KBM-7 (cell line): Measurements from ENCODE around the gene MTUS2.

Source experiments
- DNase-seq: peaks from one replicate; pipeline ENCODE4 v3.0.0-alpha.2; 2015
- in situ Hi-C: fragments of 300-500 bp; cut with MboI; formaldehyde crosslinking; loops from 2 replicates; pipeline ENCODE4 v1.14.3; 2020; ENCODE audit warnings: low sequenced_read_pairs, low pct_unique_long_range_greater_than_20kb, mixed read lengths

The MTUS2 gene

DNA sequence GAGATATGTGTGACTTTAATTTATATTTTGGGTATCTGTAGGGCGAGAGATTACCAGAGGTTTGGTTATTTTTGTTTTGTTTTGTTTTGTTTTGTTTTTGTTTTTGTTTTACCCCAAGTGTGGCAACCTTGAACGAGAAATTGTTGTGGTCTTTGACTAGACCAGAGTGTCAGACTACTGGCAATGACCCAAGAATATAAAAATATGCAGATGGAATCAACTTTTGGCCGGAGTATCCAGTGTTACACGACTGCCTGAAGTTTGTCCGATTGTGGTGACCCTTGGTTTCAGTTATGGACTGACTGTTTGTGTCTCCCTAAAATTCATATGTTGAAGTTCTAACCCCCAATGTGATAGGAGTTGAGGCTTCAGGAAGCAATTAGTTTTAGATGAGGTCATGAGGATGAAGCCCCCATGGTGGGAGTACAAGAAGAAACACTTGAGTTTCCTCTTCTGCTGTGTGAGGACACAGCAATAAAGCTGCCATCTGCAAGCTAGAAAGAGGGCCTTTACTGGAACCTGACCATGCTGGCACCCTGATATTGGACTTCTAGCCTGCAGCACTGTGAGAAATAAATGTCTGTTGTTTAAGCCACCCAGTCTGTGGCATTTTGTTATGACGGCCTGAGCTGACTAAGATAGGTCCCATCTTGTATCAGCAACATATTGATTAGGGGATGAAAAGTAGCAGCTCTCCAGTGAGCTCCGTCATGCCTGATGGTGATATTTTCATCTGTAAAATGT, 261.7 kb downstream of the MTUS2 start:
- DNase-seq: no peak

DNA sequence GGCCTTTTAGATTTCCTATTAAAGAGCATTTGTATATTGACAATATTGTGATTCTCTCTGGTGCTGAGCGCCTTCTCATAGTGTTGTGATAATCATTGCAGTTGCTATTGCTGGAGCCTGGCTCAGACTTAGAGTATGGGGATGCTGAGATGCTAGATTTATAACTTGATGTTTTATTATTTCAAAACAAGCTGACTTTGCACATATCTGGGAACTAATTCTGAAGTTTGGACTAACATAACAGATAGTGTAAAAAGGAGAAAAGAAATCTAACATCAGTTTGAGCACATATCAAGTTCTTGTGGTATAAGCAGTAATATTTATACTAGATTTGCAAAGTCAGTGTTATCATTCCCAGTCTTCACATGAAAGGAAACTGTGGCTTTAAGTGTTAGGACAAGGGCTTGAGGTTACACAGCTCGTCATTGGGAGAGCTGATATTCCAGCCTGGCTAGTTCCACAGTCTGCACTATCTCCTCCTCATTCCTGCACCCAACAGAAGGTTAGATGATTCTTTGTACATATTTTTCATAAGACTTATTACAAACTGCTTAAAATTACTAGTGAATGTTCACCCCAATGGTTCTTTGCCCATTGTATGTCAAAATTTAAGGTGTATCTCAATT, 279.8 kb downstream of the MTUS2 start:
- in situ Hi-C loops: no loop called here
- DNase-seq: no peak

More for the DNA sequence above, 261.7 kb downstream of the MTUS2 start:
- in situ Hi-C loops: no loop called here

DNA sequence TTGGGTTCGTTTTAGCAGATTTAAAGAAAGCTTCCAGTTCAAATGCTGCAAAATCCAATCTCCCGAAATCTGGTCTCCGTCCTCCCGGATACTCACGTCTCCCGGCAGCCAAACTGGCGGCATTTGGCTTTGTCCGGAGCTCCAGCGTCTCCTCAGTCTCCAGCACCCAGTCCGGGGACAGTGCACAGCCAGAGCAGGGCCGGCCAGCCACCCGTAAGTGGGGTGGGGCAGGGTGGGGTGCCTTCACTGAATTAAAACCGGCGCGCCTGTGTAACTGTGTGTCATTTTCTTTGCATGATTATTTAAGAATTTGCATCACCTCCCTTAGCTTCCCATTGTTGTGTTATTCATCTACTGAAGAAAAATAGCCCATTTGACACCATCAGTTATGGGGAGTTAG, 280.6 kb downstream of the MTUS2 start:
- no peak for DNase-seq

DNA sequence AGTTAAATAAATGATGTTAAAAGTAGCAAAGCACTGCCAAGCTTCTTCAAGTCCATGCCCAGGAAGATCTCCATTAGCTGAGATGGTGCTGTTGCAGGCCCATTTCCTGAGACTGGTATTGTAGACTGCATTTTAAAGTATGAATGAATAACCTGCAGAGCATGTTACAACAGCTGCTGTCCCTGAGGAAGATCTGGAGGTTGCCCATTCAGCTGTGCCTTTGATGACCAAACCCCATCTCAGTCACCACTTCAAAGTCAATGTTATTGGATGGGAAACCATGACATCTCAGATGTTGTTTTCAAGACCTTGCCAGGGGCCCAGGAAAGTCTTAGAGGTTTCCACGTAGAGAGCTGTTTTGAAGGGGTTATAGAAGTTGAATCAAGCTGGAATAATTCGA, 281.3 kb downstream of the MTUS2 start:
- DNase-seq: no peak
- in situ Hi-C loops: no loop called here

More for the DNA sequence above, 280.6 kb downstream of the MTUS2 start:
- in situ Hi-C loops: no loop called here

DNA sequence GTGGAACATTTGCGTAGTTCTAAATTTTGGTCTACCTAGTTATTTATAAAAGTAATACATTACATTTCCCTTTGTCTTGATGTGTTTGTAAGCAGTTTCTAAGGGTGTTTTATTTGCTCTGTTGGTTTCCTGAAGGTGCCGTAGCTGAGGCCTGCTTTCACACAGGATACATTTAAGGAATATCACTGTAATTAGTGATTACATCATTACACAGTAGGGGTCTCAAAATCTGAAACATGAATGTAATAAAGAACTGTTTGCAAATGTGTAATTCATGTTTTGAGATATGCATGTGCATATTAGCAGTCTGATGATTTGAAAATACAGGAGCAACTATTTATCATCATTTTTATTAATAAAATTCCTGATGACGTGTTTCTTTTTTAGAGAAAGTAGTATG, 281.8 kb downstream of the MTUS2 start:
- in situ Hi-C loops: no loop called here
- no peak for DNase-seq

DNA sequence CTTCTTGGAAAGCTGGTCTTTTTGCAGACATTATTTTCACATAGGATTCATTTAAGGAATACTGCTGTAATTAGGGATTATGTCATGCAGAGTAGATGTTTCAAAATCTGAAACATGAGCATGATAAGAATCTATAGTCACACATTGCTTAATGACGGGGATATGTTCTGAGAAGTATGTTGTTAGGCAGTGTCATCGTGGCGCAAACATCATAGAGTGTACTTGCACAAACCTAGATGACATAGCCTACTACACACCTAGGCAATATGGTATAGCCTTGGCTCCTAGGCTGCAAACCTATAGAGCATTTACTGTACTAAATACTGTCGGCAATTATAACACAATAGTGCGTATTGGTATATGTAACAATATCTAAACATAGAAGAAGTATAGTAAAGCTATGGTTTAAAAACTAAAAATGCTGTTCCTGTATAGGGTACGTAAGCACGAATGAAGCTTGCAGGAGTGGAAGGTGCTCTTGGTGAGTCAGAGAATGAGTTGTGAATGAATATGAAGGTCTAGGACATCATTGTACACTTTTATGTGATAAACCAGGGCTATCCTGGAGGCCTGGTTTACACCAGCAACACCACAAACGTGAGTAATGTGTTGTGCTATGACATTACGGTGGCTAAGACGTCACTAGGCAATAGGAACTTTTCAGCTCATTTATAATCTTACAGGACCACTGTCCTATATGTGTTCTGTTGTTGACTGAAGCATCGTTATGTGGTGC, 283.1 kb downstream of the MTUS2 start:
- in situ Hi-C loops: no loop called here

DNA sequence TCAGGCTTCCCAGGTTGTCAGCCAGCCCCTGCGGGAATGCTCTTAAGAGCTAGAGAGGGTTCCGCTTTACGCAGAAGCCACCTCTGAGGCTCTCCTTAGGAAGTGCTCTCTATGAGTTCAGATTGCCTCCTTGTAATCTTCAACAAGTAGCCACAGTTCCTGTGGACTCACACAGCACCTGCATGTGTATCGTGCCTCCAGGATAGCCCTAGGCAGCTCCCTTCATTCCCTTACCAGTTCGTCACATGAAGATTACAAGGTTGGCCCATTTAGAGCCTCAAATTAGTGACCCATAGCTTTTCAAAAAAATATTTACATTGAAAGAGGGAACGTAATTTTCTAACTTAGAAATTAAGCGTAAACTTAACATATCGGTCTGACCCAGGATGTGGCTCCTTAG, 284.3 kb downstream of the MTUS2 start:
- in situ Hi-C loops: no loop called here
- DNase-seq: no peak

More for the DNA sequence above, 283.1 kb downstream of the MTUS2 start:
- no peak for DNase-seq

DNA sequence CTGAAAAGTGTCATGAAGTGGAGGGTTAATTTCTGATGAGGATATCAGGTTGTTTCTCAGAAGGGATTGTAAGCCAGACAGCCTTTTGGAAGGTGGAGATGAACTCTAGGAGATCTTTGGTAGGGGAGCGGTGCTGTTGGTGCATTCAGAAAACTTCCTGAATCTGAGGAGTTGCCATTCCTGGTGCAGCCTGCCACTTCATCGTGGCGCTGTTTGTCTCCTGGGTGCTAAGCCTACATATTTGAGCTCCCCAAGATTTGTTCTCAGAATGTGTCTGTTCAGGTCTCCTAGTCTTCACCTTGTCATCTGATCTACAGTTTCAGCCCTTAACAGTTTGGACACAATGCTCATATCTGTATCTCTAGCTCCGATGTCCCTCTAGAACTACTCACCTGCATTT, 285.6 kb downstream of the MTUS2 start:
- DNase-seq: peak; percentile 20
- in situ Hi-C loops: no loop called here

DNA sequence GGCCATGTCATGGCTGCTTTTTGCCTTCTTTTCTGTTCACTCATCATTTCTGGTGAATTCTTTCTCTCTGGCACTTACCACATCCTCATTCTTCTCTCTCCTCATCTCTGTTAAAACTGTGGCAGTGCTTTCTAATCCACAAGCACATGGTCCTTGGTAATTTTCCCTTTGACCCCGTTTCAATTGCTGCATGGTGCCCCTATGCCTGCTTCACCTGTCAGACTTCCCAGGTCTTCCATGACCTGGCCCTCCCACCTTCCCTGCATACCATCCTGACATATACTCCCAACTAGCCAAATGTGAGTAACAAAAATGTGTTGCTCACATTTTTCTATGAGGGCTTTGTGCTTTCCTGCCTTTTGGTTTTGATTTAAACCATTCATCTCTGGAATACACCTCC, 286.5 kb downstream of the MTUS2 start:
- DNase-seq: no peak
- in situ Hi-C loops: no loop called here

DNA sequence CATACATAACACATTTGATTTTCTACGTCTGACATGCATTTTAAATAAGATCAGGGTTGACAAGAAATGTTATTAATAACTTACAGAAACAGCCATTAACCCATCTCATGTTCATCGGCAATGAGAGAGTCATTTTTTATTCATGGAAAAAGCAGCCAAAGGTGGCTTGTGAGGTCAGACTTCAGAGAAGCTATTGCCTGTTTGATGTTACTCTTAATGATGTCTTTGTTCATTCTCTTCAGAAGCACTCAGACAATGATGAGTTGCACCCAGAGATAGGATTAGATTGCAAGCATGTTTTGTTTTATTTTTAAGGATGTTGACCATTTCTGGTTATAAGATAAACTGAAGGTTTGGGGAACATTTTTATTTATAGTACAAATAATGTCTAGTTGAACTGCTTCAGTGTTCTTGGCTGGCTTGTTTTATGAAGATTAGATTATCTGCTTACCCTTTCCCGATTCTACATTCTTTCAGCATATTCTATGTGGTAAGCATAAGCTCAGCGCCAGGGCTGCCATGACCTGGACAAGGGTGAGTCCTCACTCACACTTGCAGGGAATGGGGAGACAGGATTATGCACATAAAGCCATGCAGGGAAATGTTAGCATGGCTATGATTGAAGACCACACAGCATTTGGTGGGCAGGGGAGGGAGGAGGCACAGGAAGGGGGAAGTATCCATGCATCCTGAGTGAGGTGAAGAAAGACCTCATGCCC, 288.1 kb downstream of the MTUS2 start:
- no peak for DNase-seq
- in situ Hi-C loops: no loop called here

DNA sequence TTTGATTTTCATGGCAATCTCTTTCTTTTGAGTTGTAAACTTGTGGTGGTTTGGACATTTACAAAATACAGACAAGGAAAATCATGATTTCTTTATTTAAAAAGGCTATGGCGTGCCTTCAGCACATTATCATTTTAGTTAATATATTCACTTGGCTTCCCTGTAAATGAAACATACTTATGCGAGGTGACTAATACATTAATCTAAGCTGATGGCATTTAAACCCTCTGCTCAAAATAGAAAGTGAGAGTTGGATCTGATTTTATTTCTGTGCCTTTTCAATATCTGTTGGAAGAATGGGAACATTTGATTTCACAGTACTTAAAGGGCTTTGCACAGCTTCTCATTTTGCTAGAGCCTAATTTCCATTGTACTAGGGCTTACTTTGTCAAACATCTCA, 289.8 kb downstream of the MTUS2 start:
- no peak for DNase-seq
- in situ Hi-C loops: no loop called here

DNA sequence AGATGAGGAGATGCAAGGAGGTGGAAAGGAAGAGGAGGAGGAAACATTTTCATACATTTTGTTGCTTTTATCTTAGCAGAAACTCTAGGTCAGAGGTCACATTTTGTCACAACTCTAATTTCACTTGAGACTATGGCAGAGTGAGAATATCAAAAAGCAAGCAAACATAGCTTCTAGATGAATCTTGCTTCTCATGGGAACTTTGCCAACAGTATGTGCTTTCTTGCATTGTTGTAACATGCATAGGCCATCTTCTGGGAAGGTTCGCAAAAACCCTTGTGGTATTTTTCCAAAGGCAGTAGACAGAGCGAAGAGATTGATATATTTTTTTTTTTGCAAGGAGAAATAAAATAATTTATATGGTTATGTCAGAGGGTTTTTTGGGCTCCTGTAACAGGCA, 291.3 kb downstream of the MTUS2 start:
- in situ Hi-C loops: no loop called here
- DNase-seq: no peak

DNA sequence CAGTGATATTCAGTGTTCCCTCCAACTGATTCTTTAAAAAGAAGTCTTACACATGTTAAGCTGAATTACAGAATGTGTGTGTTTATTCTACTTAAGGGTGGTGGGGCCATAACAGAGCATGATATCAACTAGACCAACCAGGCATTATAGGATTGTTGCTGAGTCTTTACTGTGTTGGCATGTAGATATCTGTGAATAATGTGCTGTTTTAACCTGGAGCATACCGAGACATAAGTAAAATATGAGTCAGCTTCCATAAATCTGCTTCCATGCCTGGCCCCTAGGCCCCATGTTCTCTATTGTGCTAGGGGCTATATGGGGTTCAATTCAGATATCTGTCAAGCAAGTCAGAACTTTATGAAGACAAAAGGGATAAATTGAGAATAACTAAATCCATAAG, 295.7 kb downstream of the MTUS2 start:
- DNase-seq: no peak
- in situ Hi-C loops: no loop called here

DNA sequence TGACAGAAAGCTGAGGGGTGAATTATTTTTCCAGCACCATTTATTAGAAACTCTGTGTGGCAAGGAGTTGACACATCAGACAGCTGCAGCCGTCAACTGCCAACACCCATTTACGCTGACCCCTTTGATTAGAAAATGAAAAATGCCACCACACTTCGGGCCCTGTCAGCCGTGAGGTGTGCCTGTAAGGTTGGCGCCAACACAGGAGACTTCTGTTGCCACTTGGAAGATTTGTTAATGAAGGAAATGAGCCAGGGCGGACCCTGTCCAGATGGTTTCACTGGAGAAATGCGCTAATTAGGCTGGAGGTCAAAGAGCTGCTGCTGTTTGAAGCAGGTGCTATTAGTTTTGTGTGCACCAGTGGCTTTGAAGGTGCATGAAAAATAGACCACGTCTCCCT, 297.5 kb downstream of the MTUS2 start:
- DNase-seq: no peak
- in situ Hi-C loops: no loop called here

DNA sequence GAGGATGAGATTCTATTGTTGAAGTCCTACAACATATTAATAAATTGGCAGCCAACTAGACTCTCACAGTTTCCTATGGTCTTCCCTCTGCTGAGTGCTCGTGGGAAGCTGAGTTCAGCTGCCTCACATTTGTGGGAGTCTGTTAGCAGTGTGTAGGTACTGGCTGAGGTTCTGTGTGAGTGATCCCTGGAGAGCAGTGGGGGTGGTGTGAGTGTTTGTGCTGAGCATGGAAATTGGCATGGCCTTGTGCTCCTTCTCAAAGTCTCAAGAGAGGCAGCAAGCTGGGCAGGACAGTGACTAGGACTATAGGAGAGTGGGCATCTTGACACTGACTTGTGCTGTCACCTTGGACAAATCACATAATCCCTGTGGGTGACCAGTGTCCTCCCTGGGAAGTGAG, 298.3 kb downstream of the MTUS2 start:
- in situ Hi-C loops: no loop called here
- no peak for DNase-seq

DNA sequence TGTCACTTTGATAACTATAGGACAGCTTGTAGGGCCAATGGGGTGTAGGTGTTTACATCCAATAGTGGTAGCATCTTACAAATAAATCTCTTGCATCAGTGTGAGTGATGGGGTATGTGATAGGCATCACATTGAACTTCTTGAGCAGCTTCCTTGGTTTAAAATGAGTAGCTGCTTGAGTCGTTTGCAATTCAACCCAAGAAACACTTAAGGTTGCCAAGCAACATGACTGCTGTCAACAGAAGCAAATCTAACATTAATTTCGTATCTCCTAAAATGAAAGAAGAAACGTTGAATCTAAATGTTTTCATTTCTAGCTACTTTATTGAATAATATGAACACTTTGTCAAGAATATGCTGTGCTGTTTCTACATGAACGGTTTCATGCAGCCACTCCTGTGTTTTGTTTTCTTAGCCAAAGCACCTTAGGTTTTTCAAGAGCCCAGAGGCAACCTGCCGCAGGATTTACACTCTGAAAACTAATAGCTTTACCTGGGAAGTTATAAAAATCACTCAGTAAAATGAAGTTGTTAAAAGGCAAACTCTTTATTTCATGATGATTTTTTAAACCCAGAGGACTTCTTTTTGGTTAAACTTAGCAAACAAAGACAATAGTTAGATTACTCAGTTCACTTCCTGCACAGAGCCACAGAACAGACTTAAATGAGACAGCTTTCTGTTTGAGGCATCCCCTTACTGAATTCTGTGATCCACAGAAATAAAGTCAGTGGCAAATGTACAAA, 305.2 kb downstream of the MTUS2 start:
- in situ Hi-C loops: no loop called here
- DNase-seq: no peak

DNA sequence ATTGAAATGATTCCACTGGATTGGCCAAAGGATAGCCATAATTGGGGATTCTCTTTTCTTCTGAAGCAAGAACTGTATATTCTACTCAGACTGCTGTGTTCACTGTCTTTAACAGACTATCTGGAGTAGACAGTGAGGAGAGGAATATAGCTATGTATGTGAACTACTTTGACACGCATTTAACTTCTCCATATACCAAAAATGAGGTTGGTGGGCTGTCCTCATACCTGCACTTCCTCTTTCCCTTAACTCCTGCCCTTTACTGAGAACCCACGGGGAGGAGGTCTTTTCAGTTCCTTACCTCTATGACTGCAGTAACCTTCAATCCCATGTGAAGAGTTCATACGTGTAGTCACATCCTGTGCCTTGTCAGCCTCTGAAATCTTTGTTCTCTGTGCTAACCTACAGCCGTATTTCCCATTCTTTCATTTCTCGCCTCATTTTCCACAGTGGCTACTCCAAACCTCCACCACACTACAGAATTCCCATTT, 305.8 kb downstream of the MTUS2 start:
- peak; percentile 49 for DNase-seq
- in situ Hi-C loops: no loop called here

DNA sequence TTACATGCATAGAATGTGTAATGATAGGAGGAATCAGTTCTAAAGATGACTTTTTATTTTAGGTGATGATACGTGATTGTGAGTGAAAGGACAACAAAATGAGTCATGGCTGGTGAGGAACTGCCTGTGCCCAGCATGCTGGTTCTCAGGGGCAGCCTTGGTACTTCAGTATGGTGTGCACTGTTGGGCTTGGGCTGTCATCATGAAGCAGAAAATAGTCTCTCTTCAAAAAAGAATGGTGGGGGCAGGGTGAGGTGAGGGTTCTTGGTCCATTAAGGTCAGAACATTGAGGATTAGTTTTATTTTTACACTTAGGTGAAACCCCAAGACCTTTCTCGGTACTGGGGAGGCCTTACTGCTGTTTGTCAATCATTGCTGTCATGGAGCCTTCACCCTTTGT, 309.5 kb downstream of the MTUS2 start:
- in situ Hi-C loops: no loop called here

DNA sequence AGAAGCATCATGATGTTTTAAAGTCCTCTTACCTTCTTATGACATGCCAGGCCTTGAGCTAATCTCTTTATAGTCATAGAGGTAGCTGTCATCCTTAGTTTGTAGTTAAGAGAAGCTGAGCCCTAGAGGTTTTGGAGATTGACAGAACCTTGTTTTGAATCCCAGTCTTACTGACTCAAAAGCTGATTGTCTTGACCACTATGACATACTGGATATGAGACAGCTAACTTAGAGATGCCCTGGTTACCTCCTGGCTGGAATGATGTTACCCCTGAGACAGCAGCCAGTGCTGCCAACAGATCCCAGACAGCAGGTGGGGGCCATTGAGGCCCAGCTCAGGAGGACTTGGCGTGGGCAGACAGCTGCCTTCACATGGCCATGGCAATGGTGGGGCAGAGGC, 311.0 kb downstream of the MTUS2 start:
- DNase-seq: no peak
- in situ Hi-C loops: no loop called here

More for the DNA sequence above, 309.5 kb downstream of the MTUS2 start:
- no peak for DNase-seq
